HG02840 (cell line): ENCODE data around the gene PSMD12.
A peak's percentile ranks its signal among the peaks of the same experiment; 100 is the strongest.
"Not testable (repeated sequence)": the region's sequence is repeated elsewhere in the genome, so short reads cannot be mapped to it uniquely, and the experiment has no call there.

Experiments
- ATAC-seq: cut with Tn5 transposase; IDR thresholded peaks from one replicate; pipeline ENCODE4 v1.9.1; 2021; ENCODE audit warnings: mild to moderate bottlenecking, moderate library complexity, moderate number of reproducible peaks; ENCODE audit not compliant: unreplicated experiment, low FRiP score

The PSMD12 gene

GRCh38 chr17:67316781-67317180, 49.6 kb downstream of the PSMD12 start:
- ATAC-seq: no peak

- ATAC-seq: no peak
Measured at GRCh38 chr17:67315865-67316264, 50.5 kb downstream of the PSMD12 start.

GRCh38 chr17:67312265-67312664, 54.1 kb downstream of the PSMD12 start:
- ATAC-seq: no peak

- ATAC-seq: no peak
Measured at GRCh38 chr17:67311575-67311974, 54.8 kb downstream of the PSMD12 start.

GRCh38 chr17:67310406-67310805, 56.0 kb downstream of the PSMD12 start:
- no peak for ATAC-seq

- not testable (repeated sequence) for ATAC-seq
Measured at GRCh38 chr17:67305446-67306235, 60.7 kb downstream of the PSMD12 start.

GRCh38 chr17:67297454-67297960, 68.9 kb downstream of the PSMD12 start:
- ATAC-seq: no peak

GRCh38 chr17:67294451-67295199, 71.8 kb downstream of the PSMD12 start:
- ATAC-seq: no peak

GRCh38 chr17:67293251-67294203, 72.8 kb downstream of the PSMD12 start:
- ATAC-seq: peak; percentile 71

GRCh38 chr17:67290711-67291291, 75.6 kb downstream of the PSMD12 start:
- ATAC-seq: no peak

- no peak for ATAC-seq
Measured at GRCh38 chr17:67290244-67290643, 76.1 kb downstream of the PSMD12 start.

- ATAC-seq: no peak
Measured at GRCh38 chr17:67289181-67289876, 77.0 kb downstream of the PSMD12 start.
